Spleen (tissue), 11 donors: ENCODE measurements around the gene CRHR2. TPM values are rescaled to one million over a fixed set of nuclear protein-coding genes. Genes with fewer than 3 reads are reported as not detected.

Experiments
- DNase-seq: peaks from one replicate; pipeline ENCODE4 v3.0.0-alpha.2; 2020
- H3K27ac ChIP-seq, 8 donors: fragments of 200-600 bp; sonication (generic) in 7 of 8; 1 replicate in 4 of 8; 2 replicates in 4 of 8; pipeline versions ENCODE4 v1.5.0 to v1.8.0; 2016 to 2021; ENCODE audit warnings: inconsistent platforms in 4 of 8, mild to moderate bottlenecking in 4 of 8, moderate library complexity in 1 of 8
- H3K27me3 ChIP-seq, 7 donors: fragments of 200-600 bp; sonication (generic) in 6 of 7; replicated peaks in 1 of 7; 1 replicate in 4 of 7; 2 replicates in 3 of 7; pipeline versions ENCODE4 v1.5.0 to v1.8.0; 2016 to 2021; ENCODE audit warnings: inconsistent platforms in 3 of 7, mild to moderate bottlenecking in 1 of 7
- H3K36me3 ChIP-seq, 6 donors: fragments of 200-600 bp; sonication (generic) in 5 of 6; 1 replicate in 4 of 6; 2 replicates in 2 of 6; pipeline versions ENCODE4 v1.5.0 to v1.8.0; 2016 to 2021; ENCODE audit warnings: inconsistent platforms in 2 of 6
- H3K4me1 ChIP-seq, 6 donors: fragments of 200-600 bp; sonication (generic) in 5 of 6; 1 replicate in 3 of 6; 2 replicates in 3 of 6; pipeline versions ENCODE4 v1.5.0 to v1.8.0; 2016 to 2021; ENCODE audit warnings: inconsistent platforms in 3 of 6
- H3K4me3 ChIP-seq, 8 donors: fragments of 200-600 bp; sonication (generic) in 7 of 8; 1 replicate in 4 of 8; 2 replicates in 4 of 8; pipeline versions ENCODE4 v1.5.0 to v1.8.0; 2016 to 2021; ENCODE audit warnings: inconsistent platforms in 4 of 8, mild to moderate bottlenecking in 4 of 8, moderate library complexity in 2 of 8
- H3K9me3 ChIP-seq, 8 donors: fragments of 200-600 bp; sonication (generic) in 7 of 8; 1 replicate in 4 of 8; 2 replicates in 4 of 8; pipeline versions ENCODE4 v1.5.0 to v1.8.0; 2016 to 2021; ENCODE audit warnings: inconsistent platforms in 4 of 8
- POLR2A ChIP-seq, 3 donors: fragments of 450-650 bp; IDR thresholded peaks; one replicate each; pipeline ENCODE4 v1.5.1; 2017; ENCODE audit warnings: antibody characterized with exemption in 3 of 3, mild to moderate bottlenecking in 1 of 3
- POLR2AphosphoS5 ChIP-seq, 3 donors: sonication (generic); formaldehyde crosslinking; IDR thresholded peaks; one replicate each; pipeline ENCODE4 v1.5.1; 2017; ENCODE audit warnings: antibody characterized with exemption in 3 of 3
- WGBS, 5 donors: extraction: QIAGEN DNeasy Blood & Tissue Kit in 3 of 5; methylation state at CpG; one replicate each; pipeline versions ENCODE4 v1.1.5 to v1.1.7; 2013 to 2018; 5-methylcytosine and 5-hydroxymethylcytosine counted together
- intact Hi-C: fragments of 100-400 bp; cut with DNase I; formaldehyde crosslinking; loops from one replicate; pipeline ENCODE4 v1.15.0; 2023; ENCODE audit warnings: low total_unique reads
- polyA plus RNA-seq, 3 donors: library from polyadenylated mRNA; stranded (reverse); fragments of 200-250 nt; gene quantifications; one replicate each; pipeline ENCODE4 v1.2.1, GENCODE V29; 2013
- total RNA-seq, 7 donors: library from RNA; depleted of rRNA in 3 of 7; stranded (reverse); fragments of >200 nt in 3 of 7; fragmentation: NEBNext Ultra II Directional in 4 of 7; extraction: Animal tissue kit (Norgen Biotek cat#: 25700) in 4 of 7; gene quantifications; one replicate each; pipeline versions ENCODE4 v1.1.0 to v1.2.1, GENCODE V29; 2016 to 2021
- TF ChIP-seq, protein P1 (sequence below), 11 experiments: fragments of 200-600 bp in 7 of 11; fragments of 450-650 bp in 4 of 11; sonication (generic) in 4 of 11; IDR thresholded peaks in 8 of 11; conservative IDR thresholded peaks in 3 of 11; 1 replicate in 7 of 11; 2 replicates in 4 of 11; pipeline versions ENCODE4 v1.4.0 to v1.8.0; 2016 to 2021; ENCODE audit warnings: antibody characterized with exemption in 11 of 11, inconsistent platforms in 4 of 11, mild to moderate bottlenecking in 1 of 11
- donor health status: healthy with polysubstance abuse.
- donor health status: DM: no; HTN: no; CAD: no; lungs with moderate emphysema.
- donor health status: DM: no; HTN: no; CAD: no.
- donor health status: Bipolar disorder and iron deficiency.
- donor health status: healthy.
- donor health status: DM: no; HTN: no; CAD: no.
- donor health status: DM: yes; HTN: yes; CAD: no.

Gene CRHR2
- total and polyA plus RNA-seq, 10 donors = not detected

DNA sequence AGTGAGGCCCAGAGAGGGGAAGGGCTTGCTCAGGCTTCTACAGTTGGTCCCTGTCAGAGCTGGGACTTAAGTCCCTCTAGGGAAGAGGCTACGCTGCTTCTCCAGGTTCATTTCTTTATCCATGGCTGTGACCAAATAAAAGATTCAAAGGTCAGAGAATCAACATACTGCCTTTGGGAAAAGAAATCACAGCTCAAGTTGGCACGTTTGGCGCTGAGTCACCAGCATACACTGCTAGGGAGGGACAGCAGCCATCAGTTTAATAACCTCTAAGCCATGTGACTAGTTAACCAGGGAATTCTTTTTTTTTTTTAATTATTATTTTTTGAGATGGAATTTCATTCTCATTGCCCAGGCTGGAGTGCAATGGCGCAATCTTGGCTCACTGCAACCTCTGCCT lies 28.4 kb upstream of the CRHR2 start:
- WGBS, 5 donors = 86 to 96% (median 89%) methylated on average over 4 of the region's 4 CpGs
- Histone ChIP-seq H3K36me3 (no peaks in the 10 kb centered on the region), H3K27ac (no peak overlapping the region), H3K9me3 (no peaks in the 10 kb centered on the region), H3K4me1 (no peaks in the 10 kb centered on the region), H3K4me3 (no peak overlapping the region), H3K27me3 (no peaks in the 10 kb centered on the region)
- TF ChIP-seq, protein P1, sequence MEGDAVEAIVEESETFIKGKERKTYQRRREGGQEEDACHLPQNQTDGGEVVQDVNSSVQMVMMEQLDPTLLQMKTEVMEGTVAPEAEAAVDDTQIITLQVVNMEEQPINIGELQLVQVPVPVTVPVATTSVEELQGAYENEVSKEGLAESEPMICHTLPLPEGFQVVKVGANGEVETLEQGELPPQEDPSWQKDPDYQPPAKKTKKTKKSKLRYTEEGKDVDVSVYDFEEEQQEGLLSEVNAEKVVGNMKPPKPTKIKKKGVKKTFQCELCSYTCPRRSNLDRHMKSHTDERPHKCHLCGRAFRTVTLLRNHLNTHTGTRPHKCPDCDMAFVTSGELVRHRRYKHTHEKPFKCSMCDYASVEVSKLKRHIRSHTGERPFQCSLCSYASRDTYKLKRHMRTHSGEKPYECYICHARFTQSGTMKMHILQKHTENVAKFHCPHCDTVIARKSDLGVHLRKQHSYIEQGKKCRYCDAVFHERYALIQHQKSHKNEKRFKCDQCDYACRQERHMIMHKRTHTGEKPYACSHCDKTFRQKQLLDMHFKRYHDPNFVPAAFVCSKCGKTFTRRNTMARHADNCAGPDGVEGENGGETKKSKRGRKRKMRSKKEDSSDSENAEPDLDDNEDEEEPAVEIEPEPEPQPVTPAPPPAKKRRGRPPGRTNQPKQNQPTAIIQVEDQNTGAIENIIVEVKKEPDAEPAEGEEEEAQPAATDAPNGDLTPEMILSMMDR (IDR thresholded peaks at IDR 0.05 in 8 of 11, conservative IDR thresholded peaks at IDR 0.05 in 3 of 11) = no peak
- TF ChIP-seq POLR2A (IDR thresholded peaks at IDR 0.05) (no peak), POLR2AphosphoS5 (IDR thresholded peaks at IDR 0.05) (no peak)
- intact Hi-C loops = no loop called here
- DNase-seq = no peak

DNA sequence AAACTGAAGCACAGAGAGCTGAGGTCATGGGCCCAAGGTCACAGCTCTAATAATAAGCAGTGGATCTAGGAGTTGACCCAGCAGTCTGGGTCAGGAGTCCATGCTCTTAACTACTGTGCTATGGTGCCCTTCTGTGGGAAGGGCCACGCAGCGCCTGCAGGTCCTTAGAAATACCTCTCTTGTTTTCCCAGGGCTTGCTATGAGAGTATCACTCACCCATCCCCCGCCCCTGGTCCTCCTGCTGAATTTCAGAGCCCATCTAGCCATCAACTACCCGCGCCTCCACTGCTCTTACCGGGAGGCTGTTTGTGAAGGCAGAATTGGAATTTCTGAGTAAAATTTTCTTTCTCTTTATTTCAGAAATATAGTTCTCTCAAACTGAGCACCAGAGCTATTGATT lies 27.3 kb upstream of the CRHR2 start:
- intact Hi-C loops = no loop called here
- H3K27ac ChIP-seq = no peak overlapping the region
- TF ChIP-seq POLR2AphosphoS5 (IDR thresholded peaks at IDR 0.05) (no peak), POLR2A (IDR thresholded peaks at IDR 0.05) (no peak)
- TF ChIP-seq, protein P1 (IDR thresholded peaks at IDR 0.05 in 8 of 11, conservative IDR thresholded peaks at IDR 0.05 in 3 of 11) = no peak
- 79 to 87% (median 81%) methylated on average over 6 of the region's 6 CpGs for WGBS, 5 donors
- DNase-seq = peak; percentile 22
- H3K36me3 ChIP-seq = no peaks in the 10 kb centered on the region
- no peaks in the 10 kb centered on the region for H3K9me3 ChIP-seq
- H3K27me3 ChIP-seq = no peaks in the 10 kb centered on the region
- H3K4me3 ChIP-seq = no peak overlapping the region
- H3K4me1 ChIP-seq = no peaks in the 10 kb centered on the region

DNA sequence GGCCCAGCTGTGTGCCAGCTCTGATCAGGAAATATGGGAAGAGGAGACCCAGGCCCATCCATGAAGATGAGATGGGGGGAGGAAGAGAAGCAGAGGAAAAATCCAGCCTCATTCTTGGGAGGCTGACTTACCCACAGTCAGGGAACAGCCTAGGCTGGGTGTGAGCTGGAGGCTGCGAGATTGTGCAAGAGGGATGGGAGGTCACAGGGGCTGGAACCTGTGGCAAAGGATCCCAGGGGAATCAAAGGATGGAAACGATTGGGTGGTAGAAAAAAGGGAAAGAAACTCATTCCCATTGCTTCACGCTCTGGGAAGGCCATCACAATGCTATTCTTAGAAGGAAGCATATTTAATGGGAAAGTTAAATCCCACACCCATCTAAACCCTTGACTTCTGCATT lies 26.7 kb upstream of the CRHR2 start:
- no peak overlapping the region for H3K4me3 ChIP-seq
- H3K36me3 ChIP-seq = no peaks in the 10 kb centered on the region
- no peaks in the 10 kb centered on the region for H3K27me3 ChIP-seq
- H3K4me1 ChIP-seq = no peaks in the 10 kb centered on the region
- H3K9me3 ChIP-seq = no peaks in the 10 kb centered on the region
- intact Hi-C loops = no loop called here
- TF ChIP-seq POLR2AphosphoS5 (IDR thresholded peaks at IDR 0.05) (no peak), POLR2A (IDR thresholded peaks at IDR 0.05) (no peak)
- TF ChIP-seq, protein P1 (IDR thresholded peaks at IDR 0.05 in 8 of 11, conservative IDR thresholded peaks at IDR 0.05 in 3 of 11) = no peak
- WGBS, 5 donors = 71 to 86% (median 82%) methylated on average over 3 of the region's 3 CpGs
- H3K27ac ChIP-seq = no peak overlapping the region
- peak; percentile 15 for DNase-seq

DNA sequence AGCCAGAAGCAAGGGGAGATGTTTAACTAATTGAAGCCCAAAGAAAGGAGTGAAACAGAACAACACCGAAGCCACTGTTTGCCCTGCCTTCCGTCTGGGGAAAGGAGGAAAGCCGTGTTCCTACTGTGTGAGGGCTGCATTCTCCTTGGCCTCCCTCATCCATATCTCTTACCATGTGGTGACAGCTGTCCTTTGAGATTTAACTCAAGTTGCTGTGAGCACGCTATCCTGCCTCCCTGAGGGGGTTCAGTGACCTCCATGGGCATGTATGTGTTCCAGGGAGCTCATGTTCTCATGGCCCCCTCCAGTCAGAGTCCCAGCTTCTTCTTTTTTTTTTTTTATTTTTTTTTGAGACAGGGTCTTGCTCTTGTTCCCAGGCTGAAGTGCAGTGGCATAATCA lies 26.2 kb upstream of the CRHR2 start:
- no peak for TF ChIP-seq POLR2A (IDR thresholded peaks at IDR 0.05)
- TF ChIP-seq POLR2AphosphoS5 (IDR thresholded peaks at IDR 0.05) = no peak
- TF ChIP-seq, protein P1 (IDR thresholded peaks at IDR 0.05 in 8 of 11, conservative IDR thresholded peaks at IDR 0.05 in 3 of 11) = no peak
- Histone ChIP-seq H3K4me1 (no peaks in the 10 kb centered on the region), H3K36me3 (no peaks in the 10 kb centered on the region), H3K27ac (no peak overlapping the region), H3K4me3 (no peak overlapping the region), H3K9me3 (no peaks in the 10 kb centered on the region), H3K27me3 (no peaks in the 10 kb centered on the region)
- 72 to 88% (median 86%) methylated on average over 4 of the region's 4 CpGs for WGBS, 5 donors
- peak; percentile 42 for DNase-seq
- intact Hi-C loops = no loop called here
